Measurements from ENCODE around the gene SIX1.

GRCh38 chr14:60636879-60637478 is 12.3 kb downstream of the SIX1 start:
- TF ChIP-seq, protein P1, sequence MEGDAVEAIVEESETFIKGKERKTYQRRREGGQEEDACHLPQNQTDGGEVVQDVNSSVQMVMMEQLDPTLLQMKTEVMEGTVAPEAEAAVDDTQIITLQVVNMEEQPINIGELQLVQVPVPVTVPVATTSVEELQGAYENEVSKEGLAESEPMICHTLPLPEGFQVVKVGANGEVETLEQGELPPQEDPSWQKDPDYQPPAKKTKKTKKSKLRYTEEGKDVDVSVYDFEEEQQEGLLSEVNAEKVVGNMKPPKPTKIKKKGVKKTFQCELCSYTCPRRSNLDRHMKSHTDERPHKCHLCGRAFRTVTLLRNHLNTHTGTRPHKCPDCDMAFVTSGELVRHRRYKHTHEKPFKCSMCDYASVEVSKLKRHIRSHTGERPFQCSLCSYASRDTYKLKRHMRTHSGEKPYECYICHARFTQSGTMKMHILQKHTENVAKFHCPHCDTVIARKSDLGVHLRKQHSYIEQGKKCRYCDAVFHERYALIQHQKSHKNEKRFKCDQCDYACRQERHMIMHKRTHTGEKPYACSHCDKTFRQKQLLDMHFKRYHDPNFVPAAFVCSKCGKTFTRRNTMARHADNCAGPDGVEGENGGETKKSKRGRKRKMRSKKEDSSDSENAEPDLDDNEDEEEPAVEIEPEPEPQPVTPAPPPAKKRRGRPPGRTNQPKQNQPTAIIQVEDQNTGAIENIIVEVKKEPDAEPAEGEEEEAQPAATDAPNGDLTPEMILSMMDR (IDR thresholded peaks at IDR 0.05; ENCODE audit: low read depth, low read length, poor library complexity, severe bottlenecking) = no peak
- no peak for TF ChIP-seq EZH2phosphoT487 (IDR thresholded peaks at IDR 0.05; ENCODE audit: borderline replicate concordance, low read length)

Measured in DOHH2 (cell line).